Renal cortical epithelial cell (primary cell): ENCODE data around the gene APEH. TPM values are rescaled to one million over a fixed set of nuclear protein-coding genes. Genes with fewer than 3 reads are reported as not detected.

Source experiments
- DNase-seq: peaks from one replicate; pipeline ENCODE4 v3.0.0-alpha.2; 2011; ENCODE audit warnings: low read depth
- total RNA-seq: library from RNA; depleted of rRNA; stranded (reverse); fragments of >200 nt; gene quantifications from 2 replicates; pipeline ENCODE4 v1.2.3, GENCODE V29; 2014

The APEH gene
- 233 and 345 TPM in 2 replicates for total RNA-seq

DNA sequence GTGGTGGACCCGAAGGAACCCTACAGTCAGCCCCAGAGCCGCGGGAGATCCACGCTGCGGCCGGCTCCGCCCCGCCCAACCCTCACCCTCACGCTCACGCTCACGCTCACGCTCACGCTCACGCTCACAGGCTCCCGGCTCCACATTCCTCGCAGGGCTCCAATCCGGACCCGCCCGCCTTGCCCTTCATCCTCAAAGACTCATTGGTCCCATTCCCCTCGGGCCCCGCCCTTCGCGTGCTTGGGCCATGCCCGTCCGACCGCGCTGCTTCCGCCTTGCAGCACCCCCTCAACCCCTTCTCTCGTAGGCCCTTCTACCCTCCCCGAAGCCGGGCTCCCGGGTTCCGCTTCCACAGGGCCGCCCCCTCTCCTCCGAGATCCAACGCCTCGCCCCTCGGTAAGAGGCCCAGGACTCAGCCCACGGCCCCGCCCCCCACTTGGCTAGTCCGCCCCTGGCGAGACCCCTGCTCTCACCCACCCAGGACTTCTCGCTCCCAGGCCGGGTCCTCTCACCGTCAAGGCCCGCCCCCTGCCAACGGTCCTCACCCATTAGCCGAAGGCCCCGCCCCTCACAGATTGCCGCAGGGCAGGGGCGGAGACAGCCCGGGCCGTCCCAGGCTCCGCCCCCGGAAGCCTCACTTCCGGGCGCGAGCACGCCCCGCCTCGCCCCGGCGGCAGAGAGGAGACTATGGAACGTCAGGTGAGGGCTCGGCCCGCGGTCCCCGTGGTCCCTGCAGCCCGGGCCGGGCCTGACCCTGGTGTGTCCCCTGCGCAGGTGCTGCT, at the start of gene APEH:
Gene APEH (plus strand): TSS at position 637 of the 782 bp plus-strand sequence. CDS start 51 bp downstream, at position 688.
- DNase-seq, result peak; percentile 93

DNA sequence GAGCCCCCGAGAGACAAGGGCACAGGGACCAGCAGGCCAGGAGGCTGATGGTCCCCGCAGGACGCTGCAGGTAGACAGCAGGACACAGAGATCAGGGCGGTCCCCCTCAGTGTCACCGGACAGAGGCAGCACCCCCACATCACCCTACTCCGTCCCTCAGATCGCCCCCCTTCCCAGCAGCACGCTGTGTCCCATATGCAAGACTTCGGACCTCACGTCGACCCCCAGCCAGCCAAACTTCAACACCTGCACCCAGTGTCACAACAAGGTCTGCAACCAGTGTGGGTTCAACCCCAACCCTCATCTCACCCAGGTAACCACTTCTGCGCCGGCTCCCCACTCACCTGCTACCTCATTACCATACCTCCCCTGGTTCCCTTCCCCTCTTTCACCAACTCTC, 49.1 kb upstream of the APEH start:
- DNase-seq, result no peak

DNA sequence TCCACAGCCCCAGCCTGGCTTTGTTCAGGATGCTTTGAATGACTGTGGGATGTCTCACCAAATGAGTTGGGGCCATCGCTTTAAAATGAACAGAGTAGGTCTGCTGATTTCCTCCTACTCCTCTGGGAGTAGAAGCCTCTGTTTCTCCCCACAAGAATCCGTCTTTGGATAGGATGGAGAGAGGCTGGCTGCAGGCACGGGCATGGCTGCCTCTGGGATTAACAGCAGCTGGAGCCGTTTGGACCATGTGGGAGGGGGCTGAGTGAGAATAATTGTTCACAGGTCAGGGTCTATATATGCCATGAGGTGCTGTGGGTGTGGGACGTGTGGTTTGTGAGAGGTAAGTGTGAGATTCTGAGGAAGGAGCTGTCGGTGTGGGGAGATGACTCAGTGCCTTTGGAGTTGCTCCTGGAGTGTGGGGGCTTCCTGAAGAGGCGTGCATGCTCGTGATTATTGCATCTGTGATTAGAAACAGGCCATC, 48.0 kb upstream of the APEH start:
- no peak for DNase-seq

DNA sequence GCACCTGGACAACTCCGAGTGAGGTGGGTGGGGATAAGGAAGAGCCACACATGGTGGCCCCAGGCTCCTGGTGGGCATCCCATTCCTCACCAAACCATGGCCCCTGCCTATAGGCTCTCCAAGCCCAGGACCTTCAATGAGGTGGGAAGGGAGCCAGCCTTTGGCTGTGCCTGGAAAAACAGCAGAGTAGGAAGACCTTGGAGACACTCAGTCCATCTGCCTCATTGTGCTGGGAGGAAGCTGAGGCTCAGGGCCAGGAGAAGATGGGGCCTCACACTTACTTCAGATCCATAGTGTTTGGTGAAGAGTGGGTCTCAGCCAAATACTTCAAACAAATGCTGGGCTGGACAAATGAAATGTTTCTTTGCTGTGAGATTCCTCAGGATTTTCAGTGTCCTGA, 47.4 kb upstream of the APEH start:
- no peak for DNase-seq

DNA sequence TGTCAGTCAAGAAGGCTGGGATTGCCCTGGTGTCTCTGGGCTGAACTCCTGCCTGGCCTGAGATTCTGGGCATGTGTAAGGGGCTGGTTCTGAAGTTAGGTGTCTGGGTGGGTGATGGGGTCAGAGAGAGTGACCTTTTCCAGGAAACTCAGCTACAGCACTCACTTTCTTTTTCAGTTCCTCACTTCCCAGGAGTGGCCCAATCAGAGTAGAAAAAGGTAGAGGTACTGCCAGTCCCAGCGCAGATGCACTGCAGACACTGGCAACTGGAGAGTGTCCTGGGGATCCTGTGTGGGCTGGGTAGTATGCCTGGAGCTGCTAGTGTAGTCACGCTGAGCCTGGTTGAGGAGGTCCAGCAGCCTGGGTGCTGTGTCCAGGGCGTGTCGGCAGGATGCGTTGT, 46.5 kb upstream of the APEH start:
- DNase-seq, result no peak

DNA sequence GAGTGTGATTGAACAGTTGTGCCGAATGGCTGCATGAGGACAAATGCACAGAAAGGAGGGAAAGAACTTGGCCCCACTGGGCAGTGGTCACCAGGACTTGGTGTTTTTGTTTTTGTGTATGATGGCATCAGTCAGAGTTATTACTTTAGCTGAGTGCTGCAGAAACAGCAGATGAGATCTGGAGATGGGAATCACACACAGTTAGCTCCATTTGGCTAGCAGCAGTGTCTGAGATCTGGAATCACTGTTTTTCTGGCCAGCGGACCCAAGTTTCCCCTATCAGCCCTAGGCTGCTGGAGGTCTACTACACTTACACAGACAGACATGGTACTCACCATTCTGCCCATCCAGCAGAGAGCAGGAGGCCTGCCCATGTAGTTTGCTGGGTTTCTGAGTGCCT, 45.9 kb upstream of the APEH start:
- DNase-seq, result no peak

DNA sequence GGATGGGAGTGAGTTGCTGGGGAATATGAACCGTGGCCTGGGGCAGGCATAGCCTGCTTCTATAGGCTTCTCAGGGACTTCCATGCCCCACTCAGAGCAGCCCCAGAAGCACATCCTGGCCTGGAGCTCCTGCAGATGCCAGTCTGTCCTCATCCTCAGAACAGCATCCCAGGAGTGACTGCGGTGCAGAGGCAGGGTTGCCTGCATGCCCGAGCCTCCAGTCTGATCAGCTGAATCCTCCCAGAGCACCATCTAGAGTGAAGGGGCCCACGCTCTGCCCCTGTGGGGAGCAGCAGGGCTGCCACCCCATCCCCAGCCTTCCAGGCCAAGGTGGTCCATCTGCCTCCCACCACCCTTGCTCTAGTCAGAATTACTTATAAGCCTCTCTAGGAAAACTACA, 44.7 kb upstream of the APEH start:
- DNase-seq, result no peak

DNA sequence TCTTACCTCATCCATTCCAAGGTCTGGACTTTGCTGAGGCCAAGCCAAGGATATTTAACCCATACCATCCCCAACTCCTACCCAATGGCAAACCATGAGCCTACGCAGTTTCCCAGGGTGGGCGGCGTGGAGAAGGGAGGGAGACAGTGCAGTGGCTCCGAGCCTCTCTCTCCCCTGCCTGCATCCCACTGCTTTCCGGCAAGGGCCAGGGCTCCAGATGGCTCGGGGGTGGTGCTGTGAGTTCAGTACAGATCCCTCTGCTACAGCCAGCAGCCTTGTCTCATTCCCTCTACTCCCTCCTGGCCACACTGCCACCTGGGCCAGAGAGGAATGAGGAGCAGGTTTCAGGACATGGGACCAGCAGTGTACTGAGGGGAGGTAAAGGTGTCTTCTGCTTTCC, 44.3 kb upstream of the APEH start:
- DNase-seq, result no peak

DNA sequence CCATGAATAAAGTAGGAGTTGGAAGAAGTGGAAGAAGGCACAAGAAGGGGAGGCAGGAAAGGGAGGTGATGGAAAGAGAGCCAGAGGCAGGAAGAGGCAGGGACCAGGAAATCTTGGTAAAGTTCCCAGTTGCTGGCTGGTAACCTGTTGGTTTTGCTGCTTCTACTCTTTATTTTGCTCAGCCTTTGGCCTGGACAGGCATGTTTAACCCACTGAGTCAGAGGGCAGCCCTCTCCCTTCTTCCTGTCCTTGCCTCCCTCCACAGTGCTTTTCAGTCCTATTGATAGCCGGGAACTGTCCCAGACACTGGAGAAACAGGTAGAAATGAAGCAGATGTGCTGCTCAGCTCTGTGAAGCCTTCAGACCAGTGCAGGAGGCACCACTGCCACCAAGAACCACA, 43.4 kb upstream of the APEH start:
- no peak for DNase-seq

DNA sequence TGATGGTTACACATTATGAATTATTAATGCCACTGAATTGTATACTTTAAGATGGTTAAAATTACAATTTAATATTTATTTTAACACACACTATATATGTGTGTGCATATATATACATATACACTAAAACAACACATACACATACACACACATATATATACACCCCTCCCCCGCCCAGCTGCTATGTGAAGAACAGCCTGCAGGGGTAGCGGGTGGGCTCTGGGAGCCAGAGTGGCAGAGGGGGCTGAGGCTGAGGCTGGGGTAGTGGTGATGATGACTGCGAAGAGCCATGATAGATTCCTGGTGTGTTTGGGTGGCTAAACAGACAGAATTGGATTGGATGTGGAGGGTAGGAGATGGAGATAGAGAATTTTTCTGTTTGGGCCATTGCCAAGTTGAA, 39.4 kb upstream of the APEH start:
- no peak for DNase-seq

DNA sequence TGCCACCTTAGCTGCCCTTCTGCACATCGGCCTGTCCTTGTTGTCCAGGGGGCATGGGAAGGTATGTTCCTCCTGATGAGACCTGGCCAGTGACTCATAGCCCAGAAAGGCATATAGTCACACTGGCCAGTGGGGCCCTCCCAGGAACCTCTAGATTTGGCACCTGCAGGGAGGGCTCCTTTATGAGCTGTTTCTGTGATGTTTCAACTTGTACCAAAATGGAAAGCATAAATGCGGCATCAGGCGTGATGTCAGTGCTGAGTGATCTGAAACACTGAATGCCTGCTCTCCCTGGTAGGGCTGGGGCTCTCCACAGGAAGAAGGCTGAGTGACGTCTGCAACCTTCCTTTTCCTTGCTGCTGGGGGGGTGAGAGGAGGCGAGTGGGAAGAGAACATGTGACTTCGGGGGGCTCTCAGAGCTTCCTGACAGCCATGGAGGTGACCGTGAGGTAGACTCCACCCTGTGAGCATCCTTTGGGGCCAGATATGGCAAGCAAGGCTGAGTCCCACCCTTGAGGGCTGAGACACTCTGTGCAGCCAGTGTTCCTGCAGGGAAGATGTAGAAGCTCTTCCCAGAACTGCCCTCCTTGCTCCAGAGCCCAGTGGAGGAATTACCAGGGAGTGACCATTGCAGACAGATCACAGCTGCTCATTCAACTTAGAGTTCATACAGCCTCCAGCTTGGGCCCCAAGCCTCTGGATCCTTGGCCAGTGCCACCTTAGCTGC, 37.1 kb upstream of the APEH start:
- DNase-seq, result no peak

DNA sequence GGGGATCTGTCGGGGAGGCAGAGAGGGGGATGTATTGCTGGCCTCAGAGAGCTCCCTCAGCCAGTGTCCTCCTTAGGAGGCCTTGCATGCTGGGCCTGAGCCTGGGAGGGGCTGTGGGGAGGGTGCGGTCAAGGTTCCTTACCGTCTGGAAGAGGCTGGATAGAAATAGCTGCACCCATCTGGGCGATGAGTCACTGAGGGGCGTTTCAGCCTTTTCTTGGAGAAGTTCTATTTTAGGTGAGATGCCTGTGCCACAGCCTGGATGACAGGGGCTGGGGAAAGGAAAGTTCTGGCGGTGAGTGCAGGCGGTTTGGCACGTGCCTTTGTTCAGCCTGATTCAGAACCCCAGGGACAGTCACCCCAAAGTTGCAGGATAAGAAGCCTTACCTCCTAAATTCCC, 35.7 kb upstream of the APEH start:
- peak; percentile 30 for DNase-seq

DNA sequence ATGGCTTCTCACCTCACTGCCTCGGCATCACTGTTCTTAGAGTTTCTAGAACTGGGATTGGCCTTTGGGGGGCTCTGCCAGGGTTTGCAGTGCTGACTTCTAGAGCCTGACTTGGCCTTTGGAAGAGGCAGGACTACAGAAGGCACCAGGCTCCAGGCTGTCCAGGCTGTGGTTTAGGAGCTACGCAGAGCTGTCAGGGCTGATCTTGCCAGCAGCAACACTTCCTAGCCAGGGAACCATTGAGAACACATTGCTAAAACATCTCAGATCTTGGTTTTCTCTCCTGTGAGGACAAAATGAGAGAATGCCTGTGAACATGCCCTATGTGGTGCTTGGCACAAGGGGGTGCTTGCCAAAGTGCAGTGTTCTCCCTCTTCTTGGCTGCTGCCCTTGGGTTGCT, 34.6 kb upstream of the APEH start:
- no peak for DNase-seq

DNA sequence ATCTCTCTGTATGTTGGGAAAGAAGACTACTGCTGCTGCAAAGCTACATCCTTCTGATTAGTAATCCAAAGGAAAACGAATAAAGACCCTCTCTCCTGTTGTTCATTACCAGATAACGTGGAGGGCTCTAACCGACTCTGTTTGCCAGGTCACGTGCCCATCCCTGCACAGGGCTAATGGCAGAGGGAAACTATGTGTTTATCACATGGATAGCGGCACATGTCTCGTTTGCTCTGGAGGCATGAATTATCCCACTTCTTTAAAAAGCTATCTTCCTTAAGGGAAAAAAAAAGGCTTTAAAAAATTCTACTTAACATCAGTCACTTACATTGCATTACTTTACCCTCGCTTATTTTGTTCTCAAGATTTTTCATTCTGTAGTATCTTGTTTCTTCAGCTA, 32.9 kb upstream of the APEH start:
- DNase-seq, result no peak

DNA sequence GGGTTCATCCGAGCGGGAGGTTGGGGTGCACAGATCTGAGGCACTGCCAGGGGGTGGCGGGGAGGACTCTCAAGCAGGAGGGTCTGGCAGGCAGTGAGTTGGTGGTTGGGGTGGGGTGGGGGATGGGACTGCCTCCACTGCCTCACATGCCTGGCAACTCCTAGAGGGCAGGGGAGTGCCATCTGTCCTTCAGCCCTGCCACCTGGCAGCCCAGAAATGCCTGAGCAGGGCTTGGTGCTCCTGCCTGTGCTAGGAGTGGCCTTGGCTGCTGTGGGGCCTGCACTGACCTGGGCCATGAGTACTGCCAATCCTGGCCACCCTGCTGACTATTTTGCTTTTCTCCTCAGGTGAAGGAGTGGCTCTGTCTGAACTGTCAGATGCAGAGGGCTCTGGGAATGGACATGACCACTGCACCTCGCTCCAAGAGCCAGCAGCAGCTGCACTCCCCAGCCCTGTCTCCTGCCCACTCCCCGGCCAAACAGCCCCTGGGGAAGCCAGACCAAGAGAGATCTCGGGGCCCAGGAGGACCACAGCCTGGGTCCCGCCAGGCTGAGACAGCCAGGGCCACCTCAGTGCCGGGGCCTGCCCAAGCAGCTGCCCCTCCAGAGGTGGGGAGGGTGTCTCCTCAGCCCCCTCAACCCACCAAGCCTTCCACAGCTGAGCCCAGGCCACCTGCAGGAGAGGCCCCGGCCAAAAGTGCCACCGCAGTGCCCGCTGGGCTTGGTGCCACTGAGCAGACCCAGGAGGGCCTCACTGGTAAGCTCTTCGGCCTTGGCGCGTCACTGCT, 32.0 kb upstream of the APEH start:
- DNase-seq, result no peak

DNA sequence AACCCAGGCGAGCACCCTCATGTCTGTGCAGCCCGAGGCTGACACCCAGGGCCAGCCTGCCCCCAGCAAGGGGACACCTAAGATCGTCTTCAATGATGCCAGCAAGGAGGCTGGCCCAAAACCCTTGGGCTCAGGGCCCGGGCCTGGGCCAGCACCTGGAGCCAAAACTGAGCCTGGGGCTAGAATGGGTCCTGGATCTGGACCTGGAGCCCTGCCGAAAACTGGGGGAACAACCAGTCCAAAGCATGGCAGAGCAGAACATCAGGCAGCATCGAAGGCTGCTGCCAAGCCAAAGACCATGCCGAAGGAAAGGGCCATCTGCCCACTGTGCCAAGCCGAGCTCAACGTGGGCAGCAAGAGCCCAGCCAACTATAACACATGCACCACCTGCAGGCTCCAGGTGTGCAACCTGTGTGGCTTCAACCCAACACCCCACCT, 31.4 kb upstream of the APEH start:
- no peak for DNase-seq

DNA sequence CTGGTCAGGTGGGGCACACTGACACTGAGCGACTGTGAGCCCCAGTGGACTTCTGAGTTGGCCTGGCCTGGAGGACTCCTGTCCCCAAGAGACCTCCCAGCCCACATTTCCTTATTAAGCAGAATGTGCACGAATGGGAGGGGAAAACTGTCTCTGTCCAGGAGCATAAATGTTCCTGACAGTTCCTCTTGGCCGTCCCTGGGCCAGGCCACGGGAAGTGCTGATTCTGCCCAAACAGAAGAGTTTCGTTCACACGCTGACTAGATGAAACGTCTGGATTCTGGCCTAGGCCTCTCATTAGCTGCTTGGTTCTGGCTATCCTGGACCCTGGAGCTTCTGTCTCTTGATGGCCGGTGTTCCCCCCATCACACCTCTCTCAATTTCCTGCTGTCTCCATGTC, 29.5 kb upstream of the APEH start:
- no peak for DNase-seq

DNA sequence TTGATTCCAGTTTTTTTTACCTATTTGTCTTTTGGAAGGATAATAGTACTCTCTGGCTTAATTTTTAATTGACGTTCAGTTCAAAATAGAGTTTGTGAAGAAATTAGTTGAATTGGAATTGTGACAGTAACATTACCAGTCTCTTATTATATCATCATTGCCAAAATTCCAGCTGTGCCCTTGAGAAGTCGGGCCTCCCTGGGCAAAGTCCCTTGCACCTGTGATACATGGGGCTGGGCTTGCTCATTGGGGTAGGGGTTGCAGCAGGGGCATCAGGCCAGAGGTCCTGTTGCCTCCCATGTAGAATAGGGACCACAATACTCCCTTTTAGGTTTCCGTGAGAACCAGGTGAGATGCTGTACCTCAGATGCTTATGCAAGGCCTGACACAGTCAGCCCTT, 27.9 kb upstream of the APEH start:
- DNase-seq, result no peak

DNA sequence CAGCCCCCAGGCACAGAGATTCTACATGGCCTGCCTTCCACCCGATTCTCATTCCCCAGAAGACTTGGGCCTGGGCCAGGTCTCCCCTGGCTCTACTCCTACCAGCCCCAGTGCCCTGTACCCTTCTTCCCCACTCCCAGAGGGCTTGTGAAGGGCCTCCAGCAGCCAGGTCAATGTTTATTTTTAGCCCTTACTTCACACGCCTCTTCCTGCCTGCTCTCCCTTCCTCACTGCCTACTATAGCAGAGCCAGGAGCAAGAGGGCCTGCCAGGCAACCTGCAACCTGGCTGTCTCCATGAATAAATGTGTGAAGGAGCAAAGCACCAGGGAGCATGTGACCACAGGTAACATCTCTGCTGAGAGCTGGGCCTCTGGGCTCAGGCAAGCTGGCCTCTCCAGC, 26.4 kb upstream of the APEH start:
- DNase-seq, result no peak

DNA sequence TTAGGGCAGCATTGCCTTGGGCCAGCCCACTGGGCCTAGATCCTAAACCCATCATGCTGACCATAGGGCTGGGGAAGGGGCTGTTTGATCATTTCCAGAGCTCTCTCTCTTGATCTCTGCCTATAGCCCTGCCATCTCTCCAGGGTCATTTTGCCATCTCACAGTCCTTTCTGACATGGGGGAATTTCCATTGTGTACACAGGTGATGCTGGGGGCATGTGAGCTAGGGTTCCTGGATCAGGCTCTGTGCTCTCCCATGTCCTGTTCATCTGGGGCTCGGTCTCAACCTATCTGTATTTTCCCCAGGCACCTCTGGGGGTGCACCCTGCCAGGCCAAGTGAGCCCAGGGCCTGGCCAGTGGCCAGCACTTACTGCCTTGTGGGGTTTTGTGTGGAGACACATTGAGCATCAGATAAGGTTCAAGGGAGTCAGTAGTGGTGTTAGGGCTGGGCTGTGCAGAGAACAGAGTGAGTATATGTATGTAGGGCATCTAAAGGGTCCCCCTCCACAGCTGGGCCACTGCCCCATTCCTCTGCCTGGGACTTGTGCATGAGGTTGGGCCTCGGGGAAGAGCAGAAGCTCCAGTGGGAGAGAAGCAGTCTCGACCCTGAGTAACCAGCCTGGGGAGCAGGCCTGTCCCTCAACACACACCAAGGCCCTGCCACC, 25.7 kb upstream of the APEH start:
- DNase-seq, result no peak

DNA sequence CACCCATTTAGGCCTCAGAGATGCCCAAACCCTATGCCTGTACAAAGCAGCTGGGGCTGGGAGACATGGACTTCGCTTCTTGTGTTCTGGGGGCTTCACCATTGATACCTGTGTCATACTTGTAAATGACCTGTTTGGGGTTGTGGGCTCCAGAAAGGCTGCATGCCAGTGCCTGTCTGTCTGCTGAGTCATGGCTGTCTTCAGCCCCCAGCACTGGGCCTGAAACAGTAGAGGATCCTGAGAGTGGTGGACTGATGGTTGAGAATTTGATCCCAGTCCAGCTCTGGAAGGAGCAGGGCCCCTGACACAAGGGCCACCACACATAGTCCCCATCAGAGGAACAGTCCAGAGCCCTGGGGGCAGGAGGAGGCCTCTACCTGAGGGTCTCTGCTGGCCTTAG, 24.6 kb upstream of the APEH start:
- DNase-seq, result no peak

DNA sequence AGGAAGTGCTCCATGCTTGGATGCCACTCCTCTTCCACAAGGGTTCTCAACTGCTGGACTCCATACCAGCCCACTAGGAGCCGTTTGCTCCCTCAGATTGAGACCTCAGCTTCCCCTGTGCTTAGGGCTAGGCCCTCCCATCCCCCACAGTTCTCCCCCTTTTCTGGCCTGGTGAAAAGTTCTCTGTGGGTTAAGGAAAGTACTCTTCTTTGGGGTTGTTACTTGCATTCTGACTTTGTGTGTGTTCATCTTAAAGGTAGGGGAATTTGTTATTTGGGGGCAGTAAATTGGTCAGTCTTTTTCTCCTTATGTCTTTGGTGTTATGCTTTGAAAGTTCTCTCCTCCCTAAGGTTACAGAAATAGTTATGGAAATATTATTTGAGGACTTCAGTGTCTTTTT, 24.0 kb upstream of the APEH start:
- DNase-seq, result no peak
